H9 (cell line): ENCODE data around the gene HS6ST3. TPM values are rescaled to one million over a fixed set of nuclear protein-coding genes. Genes with fewer than 3 reads are reported as not detected.

Source experiments
- DNase-seq: peaks from one replicate; pipeline ENCODE4 v3.0.0-alpha.2; 2017
- H2AFZ ChIP-seq: one replicate; pipeline ENCODE4 v1.6.1; 2013; ENCODE audit warnings: mild to moderate bottlenecking, low read length, control low read depth, moderate library complexity
- H2AK5ac ChIP-seq: 2 replicates; pipeline ENCODE4 v1.6.1; 2013; ENCODE audit warnings: low read length, control low read depth, mixed read lengths; ENCODE audit not compliant: insufficient read length
- H2BK120ac ChIP-seq: one replicate; pipeline ENCODE4 v1.6.1; 2013; ENCODE audit warnings: low read depth, mild to moderate bottlenecking, low read length, control low read depth, inconsistent platforms; ENCODE audit not compliant: poor library complexity, severe bottlenecking
- H2BK12ac ChIP-seq: 2 replicates; pipeline ENCODE4 v1.6.1; 2013; ENCODE audit warnings: low read length, control low read depth, mixed read lengths, low read depth; ENCODE audit not compliant: insufficient read length
- H2BK15ac ChIP-seq: 2 replicates; pipeline ENCODE4 v1.6.1; 2013; ENCODE audit warnings: low read depth, low read length, control low read depth
- H2BK20ac ChIP-seq: one replicate; pipeline ENCODE4 v1.6.1; 2013; ENCODE audit warnings: low read depth, mild to moderate bottlenecking, low read length, control low read depth, inconsistent platforms; ENCODE audit not compliant: poor library complexity, severe bottlenecking
- H2BK5ac ChIP-seq: 2 replicates; pipeline ENCODE4 v1.6.1; 2013; ENCODE audit warnings: low read length, control low read depth, mixed read lengths; ENCODE audit not compliant: insufficient read length
- H3K14ac ChIP-seq: 2 replicates; pipeline ENCODE4 v1.6.1; 2013; ENCODE audit warnings: low read length, control low read depth; ENCODE audit not compliant: insufficient read depth
- H3K18ac ChIP-seq: 2 replicates; pipeline ENCODE4 v1.6.1; 2013; ENCODE audit warnings: low read depth, mild to moderate bottlenecking, mixed read lengths, low read length, control low read depth; ENCODE audit not compliant: insufficient read length
- H3K23ac ChIP-seq: 2 replicates; pipeline ENCODE4 v1.6.1; 2013; ENCODE audit warnings: low read length, control low read depth, mixed read lengths, low read depth; ENCODE audit not compliant: insufficient read length
- H3K23me2 ChIP-seq: 2 replicates; pipeline ENCODE4 v1.6.1; 2013; ENCODE audit warnings: low read depth, mild to moderate bottlenecking, mixed read lengths, low read length, control low read depth; ENCODE audit not compliant: insufficient read length, poor library complexity, severe bottlenecking
- H3K27ac ChIP-seq: 2 replicates; pipeline ENCODE4 v1.5.1; 2013; ENCODE audit warnings: low read length, control low read depth, mixed read lengths, low read depth; ENCODE audit not compliant: insufficient read length
- H3K27me3 ChIP-seq: 2 replicates; pipeline ENCODE4 v1.6.1; 2013; ENCODE audit warnings: low read length, control low read depth, inconsistent platforms; ENCODE audit not compliant: insufficient read depth
- H3K4ac ChIP-seq: 2 replicates; pipeline ENCODE4 v1.6.1; 2013; ENCODE audit warnings: low read depth, mild to moderate bottlenecking, control low read depth, inconsistent platforms, low read length, moderate library complexity
- H3K4me1 ChIP-seq: 2 replicates; pipeline ENCODE4 v1.6.1; 2013; ENCODE audit warnings: low read length, control low read depth, inconsistent platforms; ENCODE audit not compliant: insufficient read depth
- H3K4me2 ChIP-seq: 2 replicates; pipeline ENCODE4 v1.6.1; 2013; ENCODE audit warnings: low read length, control low read depth, mixed read lengths; ENCODE audit not compliant: insufficient read length, insufficient read depth
- H3K56ac ChIP-seq: 2 replicates; pipeline ENCODE4 v1.6.1; 2013; ENCODE audit warnings: low read depth, mild to moderate bottlenecking, mixed read lengths, low read length, control low read depth; ENCODE audit not compliant: insufficient read length
- H3K79me1 ChIP-seq: 2 replicates; pipeline ENCODE4 v1.6.1; 2013; ENCODE audit warnings: low read depth, mild to moderate bottlenecking, moderate library complexity, low read length, control low read depth, inconsistent platforms; ENCODE audit not compliant: insufficient read depth, poor library complexity, severe bottlenecking
- H3K79me2 ChIP-seq: 2 replicates; pipeline ENCODE4 v1.6.1; 2013; ENCODE audit warnings: low read length, control low read depth, inconsistent platforms; ENCODE audit not compliant: insufficient read depth
- H3K9ac ChIP-seq: 2 replicates; pipeline ENCODE4 v1.6.1; 2013; ENCODE audit warnings: low read length, control low read depth, mixed read lengths; ENCODE audit not compliant: insufficient read length; ENCODE audit errors: extremely low read depth
- H3K9me3 ChIP-seq: one replicate; pipeline ENCODE4 v1.6.1; 2013; ENCODE audit warnings: low read depth, low read length, inconsistent platforms; ENCODE audit not compliant: control insufficient read depth
- H3T11ph ChIP-seq: one replicate; pipeline ENCODE4 v1.6.1; 2013; ENCODE audit warnings: mild to moderate bottlenecking, low read length, control low read depth, inconsistent platforms
- H4K20me1 ChIP-seq: one replicate; pipeline ENCODE4 v1.6.1; 2013; ENCODE audit not compliant: control insufficient read depth, insufficient read length, insufficient read depth
- H4K5ac ChIP-seq: 2 replicates; pipeline ENCODE4 v1.6.1; 2013; ENCODE audit warnings: low read depth, mild to moderate bottlenecking, mixed read lengths, low read length, control low read depth; ENCODE audit not compliant: insufficient read length
- H4K8ac ChIP-seq: replicated peaks from 2 replicates; pipeline ENCODE4 v1.6.1; 2013; ENCODE audit warnings: low read length, control low read depth, mixed read lengths, low read depth; ENCODE audit not compliant: insufficient read length
- H4K91ac ChIP-seq: 2 replicates; pipeline ENCODE4 v1.6.1; 2013; ENCODE audit warnings: low read depth, mild to moderate bottlenecking, moderate library complexity, mixed read lengths, low read length, control low read depth; ENCODE audit not compliant: insufficient read length
- H3K27ac Mint-ChIP-seq, 3 experiments: 2 replicates in 2 of 3; 3 replicates in 1 of 3; pipeline ENCODE4 v1.8.0; 2020 to 2021; ENCODE audit warnings: mixed read lengths in 3 of 3, mild to moderate bottlenecking in 1 of 3, moderate library complexity in 1 of 3
- H3K27me3 Mint-ChIP-seq: 2 replicates; pipeline ENCODE4 v1.8.0; 2021; ENCODE audit warnings: low read depth, mild to moderate bottlenecking, moderate library complexity, mixed read lengths
- H3K36me3 Mint-ChIP-seq, 3 experiments: 2 replicates in 2 of 3; 3 replicates in 1 of 3; pipeline ENCODE4 v1.8.0; 2020 to 2021; ENCODE audit warnings: low read depth in 3 of 3, mixed read lengths in 3 of 3; ENCODE audit not compliant: insufficient read depth in 1 of 3
- H3K4me1 Mint-ChIP-seq, 2 experiments: 2 replicates each; pipeline ENCODE4 v1.8.0; 2020; ENCODE audit warnings: mixed read lengths in 2 of 2
- H3K4me3 Mint-ChIP-seq, 2 experiments: 2 replicates in 1 of 2; 3 replicates in 1 of 2; pipeline ENCODE4 v1.8.0; 2020 to 2021; ENCODE audit warnings: mild to moderate bottlenecking in 2 of 2, mixed read lengths in 2 of 2, moderate library complexity in 1 of 2
- H3K9me3 Mint-ChIP-seq, 2 experiments: 2 replicates in 1 of 2; 3 replicates in 1 of 2; pipeline ENCODE4 v1.8.0; 2020; ENCODE audit warnings: mild to moderate bottlenecking in 2 of 2, mixed read lengths in 2 of 2, moderate library complexity in 1 of 2
- WGBS: extraction: QIAGEN DNeasy Blood & Tissue Kit; methylation state at CpG from one replicate; pipeline ENCODE4 v1.1.7; 2013; ENCODE audit warnings: missing lambda C conversion rate, low lambda C conversion rate, mixed read lengths; ENCODE audit not compliant: insufficient read length; ENCODE audit errors: extremely low coverage; 5-methylcytosine and 5-hydroxymethylcytosine counted together
- total RNA-seq: library from RNA; stranded (reverse); gene quantifications from 2 replicates; pipeline ENCODE4 v1.2.1, GENCODE V29; 2021
- TF ChIP-seq, protein P1 (sequence below): fragments of 200-600 bp; sonication (generic); conservative IDR thresholded peaks from 3 replicates; pipeline ENCODE4 v1.8.0; 2021; ENCODE audit warnings: antibody characterized with exemption, mild to moderate bottlenecking

The HS6ST3 gene
- total RNA-seq, 1 experiment from 2014 or later: 0.44 TPM

DNA sequence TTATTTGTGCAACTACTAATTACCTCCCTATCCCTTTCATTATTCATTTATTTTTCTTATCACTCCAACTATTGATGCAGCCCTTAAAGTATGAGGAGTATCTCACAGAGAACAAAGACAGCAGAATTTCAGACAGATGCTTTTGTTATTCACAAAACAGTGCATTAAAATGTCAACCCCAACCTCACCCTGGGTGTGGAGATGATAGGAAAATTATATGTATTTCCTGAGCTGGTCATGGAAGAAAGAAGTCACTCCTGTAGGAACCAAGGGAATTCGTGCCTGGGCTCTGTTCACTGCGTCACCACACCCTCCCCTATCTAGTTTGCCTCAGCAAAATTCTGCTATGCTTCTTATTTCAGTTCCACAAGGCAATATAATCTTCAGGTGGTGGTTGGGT lies 588.9 kb downstream of the HS6ST3 start:
- Histone ChIP-seq H2BK20ac (no peak overlapping the region), H4K20me1 (no peaks in the 10 kb centered on the region), H3K79me1 (no peaks in the 10 kb centered on the region), H2BK15ac (no peak overlapping the region), H3T11ph (no peak overlapping the region), H3K14ac (no peak overlapping the region), H3K9ac (no peak overlapping the region), H3K18ac (no peak overlapping the region), H4K5ac (no peak overlapping the region), H3K4me2 (no peak overlapping the region), H2AK5ac (no peak overlapping the region), H3K23me2 (no peaks in the 10 kb centered on the region), H3K27me3 (no peaks in the 10 kb centered on the region), H4K91ac (no peak overlapping the region), H2BK120ac (no peak overlapping the region), H4K8ac (no peak overlapping the region), H3K23ac (no peak overlapping the region), H2BK12ac (no peak overlapping the region), H3K4ac (no peak overlapping the region), H3K79me2 (no peaks in the 10 kb centered on the region), H3K4me1 (no peaks in the 10 kb centered on the region; the same call in 1 of the 2 replicates), H2BK5ac (no peak overlapping the region), H3K9me3 (no peaks in the 10 kb centered on the region), H3K27ac (no peak overlapping the region), H3K56ac (no peak overlapping the region), H2AFZ (no peak overlapping the region)
- Mint-ChIP-seq H3K4me1 (peaks cover 3 to 6% of the 10 kb centered on the region in 2 experiments; a peak in 1 of 4 replicates), H3K4me3 (no peak overlapping the region), H3K27me3 (no peaks in the 10 kb centered on the region), H3K36me3 (peaks cover 0 to 2% (median 0%) of the 10 kb centered on the region in 3 experiments; a peak in 1 of 7 replicates), H3K27ac (no peak overlapping the region), H3K9me3 (peaks cover 0 to 3% of the 10 kb centered on the region in 2 experiments; a peak in 2 of 5 replicates)
- DNase-seq: no peak
- TF ChIP-seq, protein P1, sequence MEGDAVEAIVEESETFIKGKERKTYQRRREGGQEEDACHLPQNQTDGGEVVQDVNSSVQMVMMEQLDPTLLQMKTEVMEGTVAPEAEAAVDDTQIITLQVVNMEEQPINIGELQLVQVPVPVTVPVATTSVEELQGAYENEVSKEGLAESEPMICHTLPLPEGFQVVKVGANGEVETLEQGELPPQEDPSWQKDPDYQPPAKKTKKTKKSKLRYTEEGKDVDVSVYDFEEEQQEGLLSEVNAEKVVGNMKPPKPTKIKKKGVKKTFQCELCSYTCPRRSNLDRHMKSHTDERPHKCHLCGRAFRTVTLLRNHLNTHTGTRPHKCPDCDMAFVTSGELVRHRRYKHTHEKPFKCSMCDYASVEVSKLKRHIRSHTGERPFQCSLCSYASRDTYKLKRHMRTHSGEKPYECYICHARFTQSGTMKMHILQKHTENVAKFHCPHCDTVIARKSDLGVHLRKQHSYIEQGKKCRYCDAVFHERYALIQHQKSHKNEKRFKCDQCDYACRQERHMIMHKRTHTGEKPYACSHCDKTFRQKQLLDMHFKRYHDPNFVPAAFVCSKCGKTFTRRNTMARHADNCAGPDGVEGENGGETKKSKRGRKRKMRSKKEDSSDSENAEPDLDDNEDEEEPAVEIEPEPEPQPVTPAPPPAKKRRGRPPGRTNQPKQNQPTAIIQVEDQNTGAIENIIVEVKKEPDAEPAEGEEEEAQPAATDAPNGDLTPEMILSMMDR: no peak
- WGBS: no CpG with 5 or more reads among the region's 2 CpGs
